GM10266 (cell line): ENCODE results near the gene C1QA.

Source experiments
- DNase-seq: peaks from one replicate; pipeline ENCODE4 v3.0.0; 2012; ENCODE audit errors: extremely low spot score
- CTCF ChIP-seq: IDR thresholded peaks from 2 replicates; pipeline ENCODE4 v1.5.1; 2012; ENCODE audit warnings: mild to moderate bottlenecking, low read depth; ENCODE audit not compliant: control insufficient read depth, insufficient read depth; ENCODE audit errors: missing control alignments

The C1QA gene

GRCh38 chr1:22628698-22629444, 7.6 kb upstream of the C1QA start:
- no peak for TF ChIP-seq CTCF
- DNase-seq, result no peak

- DNase-seq, result no peak
- TF ChIP-seq CTCF, result no peak
These were observed 6.5 kb upstream of the C1QA start for GRCh38 chr1:22629886-22630285.

GRCh38 chr1:22633697-22634463, 2.5 kb upstream of the C1QA start:
- no peak for TF ChIP-seq CTCF

DNA sequence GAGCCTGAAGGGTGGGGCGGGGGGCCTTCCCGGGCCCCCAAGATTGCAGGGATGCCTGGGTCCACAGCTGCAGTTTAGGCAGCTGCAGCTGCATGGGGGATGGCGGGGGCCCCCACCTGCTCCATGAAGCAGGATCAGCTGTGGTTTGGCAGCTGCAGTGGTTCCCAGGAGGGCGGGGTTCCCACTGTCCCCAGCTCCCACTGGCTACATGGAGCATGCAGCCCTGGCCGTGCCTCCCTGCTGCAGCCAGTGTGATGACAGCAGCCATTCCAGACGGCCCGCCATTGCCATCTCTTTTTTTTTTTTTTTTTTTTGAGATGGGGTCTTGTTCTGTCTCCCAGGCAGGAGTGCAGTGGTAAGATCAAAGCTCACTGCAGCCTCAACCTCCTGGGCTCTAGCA, 992 bp upstream of the C1QA start:
- TF ChIP-seq CTCF, result no peak
- DNase-seq, result no peak

More at GRCh38 chr1:22633697-22634463, 2.5 kb upstream of the C1QA start:
- no peak for DNase-seq

GRCh38 chr1:22636927-22637326, 499 bp downstream of the C1QA start:
- TF ChIP-seq CTCF, result no peak
- no peak for DNase-seq

- no peak for DNase-seq
- no peak for TF ChIP-seq CTCF
These were observed 1.5 kb downstream of the C1QA start for GRCh38 chr1:22637907-22638445.
